ENCODE results near the gene ST3GAL6.

GRCh38 chr3:98765721-98766120 lies 2.6 kb downstream of the ST3GAL6 start:
- TF ChIP-seq POLR2AphosphoS5 (IDR thresholded peaks at IDR 0.05; ENCODE audit: insufficient read depth, low read depth, low read length) (peak; percentile 35), MAX (IDR thresholded peaks at IDR 0.05; ENCODE audit: insufficient read depth, insufficient read length) (no peak)

Data from endothelial cell of umbilical vein (primary cell).